PC-9 (cell line): ENCODE measurements around the gene DYNC1H1.

Experiments used
- EZH2 ChIP-seq: fragments of 200-600 bp; sonication (generic); IDR thresholded peaks from 2 replicates; pipeline ENCODE4 v1.8.0; 2017; ENCODE audit warnings: antibody characterized with exemption, low read depth
- TF ChIP-seq, protein P1 (sequence below): fragments of 200-600 bp; sonication (generic); conservative IDR thresholded peaks from 2 replicates; pipeline ENCODE4 v1.6.1; 2017; ENCODE audit warnings: mixed run types, antibody characterized with exemption, mild to moderate bottlenecking, moderate library complexity

DNA sequence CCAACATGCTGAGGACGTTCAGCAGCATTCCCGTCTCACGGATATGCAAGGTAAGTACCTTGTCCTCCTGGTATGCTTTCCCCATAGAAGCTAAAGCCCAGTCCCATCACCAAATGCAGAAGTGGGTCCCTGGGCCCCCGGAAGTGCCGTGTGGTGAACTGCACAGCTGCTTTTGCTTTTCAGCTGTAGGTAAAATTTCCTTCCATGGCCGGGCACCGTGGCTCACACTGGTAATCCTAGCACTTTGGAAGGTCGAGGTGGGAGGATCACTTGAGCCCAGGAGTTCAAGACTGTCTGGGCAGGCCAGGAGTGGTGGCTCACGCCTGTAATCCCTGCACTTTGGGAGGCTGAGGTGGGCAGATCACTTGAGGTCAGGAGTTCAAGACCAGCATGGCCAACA lies 78.3 kb downstream of the DYNC1H1 start:
- TF ChIP-seq, protein P1, sequence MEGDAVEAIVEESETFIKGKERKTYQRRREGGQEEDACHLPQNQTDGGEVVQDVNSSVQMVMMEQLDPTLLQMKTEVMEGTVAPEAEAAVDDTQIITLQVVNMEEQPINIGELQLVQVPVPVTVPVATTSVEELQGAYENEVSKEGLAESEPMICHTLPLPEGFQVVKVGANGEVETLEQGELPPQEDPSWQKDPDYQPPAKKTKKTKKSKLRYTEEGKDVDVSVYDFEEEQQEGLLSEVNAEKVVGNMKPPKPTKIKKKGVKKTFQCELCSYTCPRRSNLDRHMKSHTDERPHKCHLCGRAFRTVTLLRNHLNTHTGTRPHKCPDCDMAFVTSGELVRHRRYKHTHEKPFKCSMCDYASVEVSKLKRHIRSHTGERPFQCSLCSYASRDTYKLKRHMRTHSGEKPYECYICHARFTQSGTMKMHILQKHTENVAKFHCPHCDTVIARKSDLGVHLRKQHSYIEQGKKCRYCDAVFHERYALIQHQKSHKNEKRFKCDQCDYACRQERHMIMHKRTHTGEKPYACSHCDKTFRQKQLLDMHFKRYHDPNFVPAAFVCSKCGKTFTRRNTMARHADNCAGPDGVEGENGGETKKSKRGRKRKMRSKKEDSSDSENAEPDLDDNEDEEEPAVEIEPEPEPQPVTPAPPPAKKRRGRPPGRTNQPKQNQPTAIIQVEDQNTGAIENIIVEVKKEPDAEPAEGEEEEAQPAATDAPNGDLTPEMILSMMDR = no peak
- no peak for TF ChIP-seq EZH2
